T-helper 9 cell (primary cell): Measurements from ENCODE around the gene RNF43.

Experiments
- DNase-seq: peaks from one replicate; pipeline ENCODE4 v3.0.0-alpha.2; 2020
- total RNA-seq, 2 donors: gene quantifications; one replicate each; lab custom pipeline; 2026; lab: John Stamatoyannopoulos, UW

RNF43 gene
- 0.35 to 0.97 reads per million in 2 donors for total RNA-seq

GRCh38 chr17:58417300-58418092, at the start of gene RNF43:
Gene RNF43 (minus strand): TSS chr17:58417534. CDS start chr17:58415577, 1,957 bp downstream.
- DNase-seq = peak; percentile 74

- no peak for DNase-seq
Observed at GRCh38 chr17:58455491-58455890, 38.2 kb upstream of the RNF43 start.

- no peak for DNase-seq
Observed at GRCh38 chr17:58452738-58453137, 35.4 kb upstream of the RNF43 start.

- peak; percentile 34 for DNase-seq
Observed at GRCh38 chr17:58447039-58447975, 30.0 kb upstream of the RNF43 start.

- no peak for DNase-seq
Observed at GRCh38 chr17:58446086-58446485, 28.8 kb upstream of the RNF43 start.

- DNase-seq = no peak
Observed at GRCh38 chr17:58436805-58437239, 19.5 kb upstream of the RNF43 start.

GRCh38 chr17:58436245-58436644, 18.9 kb upstream of the RNF43 start:
- DNase-seq = no peak

GRCh38 chr17:58432806-58433573, 15.7 kb upstream of the RNF43 start:
- no peak for DNase-seq

- DNase-seq = no peak
Observed at GRCh38 chr17:58427807-58428206, 10.5 kb upstream of the RNF43 start.

- no peak for DNase-seq
Observed at GRCh38 chr17:58421711-58422110, 4.4 kb upstream of the RNF43 start.

- no peak for DNase-seq
Observed at GRCh38 chr17:58420827-58421226, 3.5 kb upstream of the RNF43 start.

GRCh38 chr17:58416937-58417299, 416 bp downstream of the RNF43 start:
- no peak for DNase-seq

GRCh38 chr17:58416396-58416795, 938 bp downstream of the RNF43 start:
- no peak for DNase-seq

GRCh38 chr17:58415371-58416055, 1.8 kb downstream of the RNF43 start:
- no peak for DNase-seq

- no peak for DNase-seq
Observed at GRCh38 chr17:58414596-58414997, 2.7 kb downstream of the RNF43 start.

- DNase-seq = no peak
Observed at GRCh38 chr17:58413684-58414083, 3.6 kb downstream of the RNF43 start.

GRCh38 chr17:58412961-58413586, 4.3 kb downstream of the RNF43 start:
- DNase-seq = no peak

GRCh38 chr17:58412064-58412703, 5.2 kb downstream of the RNF43 start:
- no peak for DNase-seq

- DNase-seq = no peak
Observed at GRCh38 chr17:58411408-58411894, 5.9 kb downstream of the RNF43 start.

- DNase-seq = no peak
Observed at GRCh38 chr17:58410714-58411407, 6.5 kb downstream of the RNF43 start.
